Measurements from ENCODE around the gene ST3GAL2.

DNA sequence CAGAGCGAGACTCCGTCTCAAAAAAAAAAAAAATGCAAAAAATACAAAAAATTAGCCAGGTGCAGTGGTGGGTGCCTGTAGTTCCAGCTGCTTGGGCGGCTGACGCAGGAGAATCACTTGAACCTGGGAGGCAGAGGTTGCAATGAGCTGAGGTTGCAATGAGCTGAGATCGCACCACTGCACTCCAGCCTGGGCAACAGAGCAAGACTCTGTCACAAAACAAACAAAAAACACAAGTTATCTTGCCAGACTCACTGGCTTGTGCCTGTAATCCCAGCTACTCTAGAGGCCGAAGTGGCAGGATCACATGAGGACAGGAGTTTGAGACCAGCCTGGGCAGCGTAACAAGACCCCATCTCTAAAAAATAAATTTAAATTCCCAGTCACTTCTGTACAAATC lies 3.4 kb upstream of the ST3GAL2 start:
- TF ChIP-seq EZH2 (IDR thresholded peaks at IDR 0.05; ENCODE audit: borderline replicate concordance, low read depth, low read length, severe bottlenecking) = no peak
- no peak for TF ChIP-seq CTCF (IDR thresholded peaks at IDR 0.05; ENCODE audit: borderline replicate concordance, extremely low read depth, low read length, poor library complexity, severe bottlenecking)

Data from DND-41 (cell line).